Nephron (organoid): ENCODE data around the gene CCDC30.

Experiments used
- H3K27ac Mint-ChIP-seq, 3 experiments: 2 replicates each; pipeline ENCODE4 v1.8.0; 2020; ENCODE audit warnings: mixed read lengths in 3 of 3, mild to moderate bottlenecking in 2 of 3, moderate library complexity in 1 of 3
- H3K27me3 Mint-ChIP-seq: 2 replicates; pipeline ENCODE4 v1.8.0; 2021; ENCODE audit warnings: low read depth, mild to moderate bottlenecking, moderate library complexity, mixed read lengths
- H3K36me3 Mint-ChIP-seq: 2 replicates; pipeline ENCODE4 v1.8.0; 2020; ENCODE audit warnings: low read depth, mixed read lengths
- H3K4me1 Mint-ChIP-seq: 2 replicates; pipeline ENCODE4 v1.8.0; 2020; ENCODE audit warnings: mixed read lengths
- H3K4me3 Mint-ChIP-seq, 3 experiments: 2 replicates each; pipeline ENCODE4 v1.8.0; 2020; ENCODE audit warnings: mild to moderate bottlenecking in 3 of 3, mixed read lengths in 3 of 3, moderate library complexity in 2 of 3
- H3K9me3 Mint-ChIP-seq: 2 replicates; pipeline ENCODE4 v1.8.0; 2020; ENCODE audit warnings: mixed read lengths
- CTCF ChIP-seq, 3 experiments: fragments of 200-600 bp; sonication (generic); IDR thresholded peaks; one replicate each; pipeline ENCODE4 v1.5.0; 2021; ENCODE audit warnings: antibody characterized with exemption in 3 of 3; ENCODE audit not compliant: unreplicated experiment in 3 of 3

Gene CCDC30

GRCh38 chr1:42586016-42586415 lies 122.9 kb downstream of the CCDC30 start:
- peaks cover 43% of the 10 kb centered on the region for H3K36me3 Mint-ChIP-seq
- H3K9me3 Mint-ChIP-seq = peaks cover 21% of the 10 kb centered on the region
- no peak for TF ChIP-seq CTCF (IDR thresholded peaks at IDR 0.05; ENCODE audit: unreplicated experiment in 3 of 3)
- H3K4me1 Mint-ChIP-seq = no peaks in the 10 kb centered on the region
- no peak overlapping the region for H3K4me3 Mint-ChIP-seq
- H3K27me3 Mint-ChIP-seq = peaks cover 3% of the 10 kb centered on the region
- no peak overlapping the region for H3K27ac Mint-ChIP-seq

- Mint-ChIP-seq H3K9me3 (peaks cover 21% of the 10 kb centered on the region), H3K36me3 (peaks cover 50% of the 10 kb centered on the region), H3K27ac (no peak overlapping the region), H3K27me3 (peaks cover 3% of the 10 kb centered on the region), H3K4me1 (no peaks in the 10 kb centered on the region), H3K4me3 (no peak overlapping the region)
- TF ChIP-seq CTCF (IDR thresholded peaks at IDR 0.05; ENCODE audit: unreplicated experiment in 3 of 3) = no peak
Observed at GRCh38 chr1:42587753-42588152, 124.7 kb downstream of the CCDC30 start.

GRCh38 chr1:42592811-42593210 lies 129.7 kb downstream of the CCDC30 start:
- H3K4me1 Mint-ChIP-seq = peaks cover 8% of the 10 kb centered on the region
- H3K27ac Mint-ChIP-seq = no peak overlapping the region
- H3K4me3 Mint-ChIP-seq = no peak overlapping the region

GRCh38 chr1:42593486-42594100 lies 130.5 kb downstream of the CCDC30 start:
- H3K4me1 Mint-ChIP-seq = peaks cover 8% of the 10 kb centered on the region
- peaks cover 2% of the 10 kb centered on the region for H3K9me3 Mint-ChIP-seq
- H3K27ac Mint-ChIP-seq = peak overlapping the region in 1 of 3 experiments; percentile 74
- H3K27me3 Mint-ChIP-seq = no peaks in the 10 kb centered on the region
- no peak overlapping the region for H3K4me3 Mint-ChIP-seq
- peaks cover 34% of the 10 kb centered on the region for H3K36me3 Mint-ChIP-seq
- no peak for TF ChIP-seq CTCF (IDR thresholded peaks at IDR 0.05; ENCODE audit: unreplicated experiment in 3 of 3)

More at GRCh38 chr1:42592811-42593210, 129.7 kb downstream of the CCDC30 start:
- H3K27me3 Mint-ChIP-seq = no peaks in the 10 kb centered on the region
- no peak for TF ChIP-seq CTCF (IDR thresholded peaks at IDR 0.05; ENCODE audit: unreplicated experiment in 3 of 3)
- H3K36me3 Mint-ChIP-seq = peaks cover 42% of the 10 kb centered on the region
- peaks cover 10% of the 10 kb centered on the region for H3K9me3 Mint-ChIP-seq

GRCh38 chr1:42601472-42601871 lies 138.4 kb downstream of the CCDC30 start:
- no peaks in the 10 kb centered on the region for H3K4me1 Mint-ChIP-seq
- no peak overlapping the region for H3K27ac Mint-ChIP-seq
- H3K27me3 Mint-ChIP-seq = no peaks in the 10 kb centered on the region
- no peak overlapping the region for H3K4me3 Mint-ChIP-seq
- H3K9me3 Mint-ChIP-seq = peaks cover 19% of the 10 kb centered on the region
- H3K36me3 Mint-ChIP-seq = peaks cover 10% of the 10 kb centered on the region
- TF ChIP-seq CTCF (IDR thresholded peaks at IDR 0.05; ENCODE audit: unreplicated experiment in 3 of 3) = no peak

GRCh38 chr1:42613803-42614131 lies 150.7 kb downstream of the CCDC30 start:
- Mint-ChIP-seq H3K4me1 (peaks cover 4% of the 10 kb centered on the region), H3K36me3 (peaks cover 3% of the 10 kb centered on the region)

More at GRCh38 chr1:42613803-42614131, 150.7 kb downstream of the CCDC30 start:
- no peak for TF ChIP-seq CTCF (IDR thresholded peaks at IDR 0.05; ENCODE audit: unreplicated experiment in 3 of 3)
- Mint-ChIP-seq H3K9me3 (no peaks in the 10 kb centered on the region), H3K27me3 (no peaks in the 10 kb centered on the region), H3K4me3 (no peak overlapping the region), H3K27ac (no peak overlapping the region)
